Prostate gland (tissue), 2 donors: Measurements from ENCODE around the gene PRR23E.

Experiments used
- POLR2A ChIP-seq: fragments of 450-650 bp; IDR thresholded peaks from one replicate; pipeline ENCODE4 v1.6.1; 2016; ENCODE audit warnings: antibody characterized with exemption, mild to moderate bottlenecking
- TF ChIP-seq, protein P1 (sequence below), 4 experiments: fragments of 200-600 bp in 2 of 4; fragments of 450-650 bp in 2 of 4; sonication (generic) in 2 of 4; IDR thresholded peaks; 1 replicate in 3 of 4; 2 replicates in 1 of 4; pipeline ENCODE4 v1.5.1; 2016 to 2019; ENCODE audit warnings: antibody characterized with exemption in 4 of 4, mild to moderate bottlenecking in 2 of 4, moderate library complexity in 2 of 4

DNA sequence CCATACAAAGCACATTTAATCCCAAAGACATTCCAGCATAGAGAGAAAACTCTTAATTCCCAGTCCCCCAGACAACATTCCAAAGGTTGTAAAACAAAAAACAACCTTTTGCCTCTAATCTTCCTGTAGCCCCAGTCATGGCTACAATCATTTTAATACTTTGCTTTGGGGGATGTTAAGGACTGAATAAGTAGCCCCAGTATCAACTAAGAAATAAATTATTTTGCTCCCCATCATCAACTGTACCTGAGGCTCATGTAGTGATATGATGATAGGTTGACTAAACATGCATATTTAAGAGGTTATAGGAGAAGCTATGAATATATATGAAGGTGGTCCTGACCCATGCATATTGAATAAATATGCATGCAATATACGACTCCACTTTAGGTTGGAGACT lies 54.4 kb downstream of the PRR23E start:
- no peak for TF ChIP-seq POLR2A
- TF ChIP-seq, protein P1, sequence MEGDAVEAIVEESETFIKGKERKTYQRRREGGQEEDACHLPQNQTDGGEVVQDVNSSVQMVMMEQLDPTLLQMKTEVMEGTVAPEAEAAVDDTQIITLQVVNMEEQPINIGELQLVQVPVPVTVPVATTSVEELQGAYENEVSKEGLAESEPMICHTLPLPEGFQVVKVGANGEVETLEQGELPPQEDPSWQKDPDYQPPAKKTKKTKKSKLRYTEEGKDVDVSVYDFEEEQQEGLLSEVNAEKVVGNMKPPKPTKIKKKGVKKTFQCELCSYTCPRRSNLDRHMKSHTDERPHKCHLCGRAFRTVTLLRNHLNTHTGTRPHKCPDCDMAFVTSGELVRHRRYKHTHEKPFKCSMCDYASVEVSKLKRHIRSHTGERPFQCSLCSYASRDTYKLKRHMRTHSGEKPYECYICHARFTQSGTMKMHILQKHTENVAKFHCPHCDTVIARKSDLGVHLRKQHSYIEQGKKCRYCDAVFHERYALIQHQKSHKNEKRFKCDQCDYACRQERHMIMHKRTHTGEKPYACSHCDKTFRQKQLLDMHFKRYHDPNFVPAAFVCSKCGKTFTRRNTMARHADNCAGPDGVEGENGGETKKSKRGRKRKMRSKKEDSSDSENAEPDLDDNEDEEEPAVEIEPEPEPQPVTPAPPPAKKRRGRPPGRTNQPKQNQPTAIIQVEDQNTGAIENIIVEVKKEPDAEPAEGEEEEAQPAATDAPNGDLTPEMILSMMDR (IDR thresholded peaks at IDR 0.05) = no peak
